GM06990 (cell line): Measurements from ENCODE around the gene ZNF100.

Experiments
- DNase-seq: peaks from one replicate; pipeline ENCODE4 v3.0.0-alpha.2; 2011; ENCODE audit not compliant: insufficient read length; ENCODE audit errors: extremely low read depth
- H3K27me3 ChIP-seq: replicated peaks from 2 replicates; pipeline ENCODE4 v1.6.0; 2011; ENCODE audit warnings: low read length; ENCODE audit not compliant: control insufficient read depth, insufficient read depth
- H3K36me3 ChIP-seq: 2 replicates; pipeline ENCODE4 v1.5.1; 2011; ENCODE audit warnings: low read length; ENCODE audit not compliant: control insufficient read depth, insufficient read depth
- H3K4me3 ChIP-seq: replicated peaks from 2 replicates; pipeline ENCODE4 v1.5.1; 2011; ENCODE audit warnings: low read depth, mild to moderate bottlenecking, control low read depth, low read length
- TF ChIP-seq, protein P1 (sequence below): IDR thresholded peaks from 2 replicates; pipeline ENCODE4 v1.5.1; 2011; ENCODE audit warnings: low read length, control low read depth, mild to moderate bottlenecking, inconsistent platforms; ENCODE audit not compliant: insufficient read depth, poor library complexity, severe bottlenecking

The ZNF100 gene

DNA sequence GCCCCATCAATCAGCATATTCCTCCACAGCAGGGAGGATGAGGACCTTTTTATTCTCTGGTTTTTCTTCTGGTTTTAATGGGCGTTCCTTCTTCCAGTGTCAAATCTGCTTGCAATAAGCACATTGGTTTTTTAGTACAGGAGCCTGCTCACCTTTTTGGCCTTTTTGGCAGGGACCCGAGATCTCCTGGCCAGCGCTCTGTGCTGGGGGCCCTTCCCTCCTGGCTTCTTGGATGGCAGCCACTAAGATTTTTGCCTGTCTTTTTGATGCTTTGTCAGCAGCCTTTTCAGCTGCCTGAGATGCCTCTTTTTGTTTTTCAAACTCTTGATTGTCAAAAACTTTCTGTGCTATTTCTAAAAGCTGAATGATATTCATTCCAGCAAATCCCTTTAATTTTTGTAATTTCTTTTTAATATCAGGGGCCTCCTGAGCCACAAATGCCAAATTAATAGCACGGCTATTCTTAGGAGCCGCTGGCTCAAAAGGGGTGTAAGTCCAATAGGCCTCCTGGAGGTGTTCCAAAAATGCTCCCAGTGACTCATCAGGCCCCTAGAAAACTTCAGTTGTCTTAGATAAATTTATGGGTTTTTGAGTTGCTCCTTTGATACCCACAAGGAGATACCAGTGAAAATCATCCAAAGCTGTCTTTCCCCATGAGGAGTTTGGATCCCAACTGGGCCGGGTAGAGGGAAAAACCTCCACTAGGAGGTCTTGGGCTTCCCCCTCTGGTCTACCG lies 73.0 kb downstream of the ZNF100 start:
- no peaks in the 10 kb centered on the region for H3K27me3 ChIP-seq
- no peak overlapping the region for H3K4me3 ChIP-seq
- no peaks in the 10 kb centered on the region for H3K36me3 ChIP-seq
- TF ChIP-seq, protein P1, sequence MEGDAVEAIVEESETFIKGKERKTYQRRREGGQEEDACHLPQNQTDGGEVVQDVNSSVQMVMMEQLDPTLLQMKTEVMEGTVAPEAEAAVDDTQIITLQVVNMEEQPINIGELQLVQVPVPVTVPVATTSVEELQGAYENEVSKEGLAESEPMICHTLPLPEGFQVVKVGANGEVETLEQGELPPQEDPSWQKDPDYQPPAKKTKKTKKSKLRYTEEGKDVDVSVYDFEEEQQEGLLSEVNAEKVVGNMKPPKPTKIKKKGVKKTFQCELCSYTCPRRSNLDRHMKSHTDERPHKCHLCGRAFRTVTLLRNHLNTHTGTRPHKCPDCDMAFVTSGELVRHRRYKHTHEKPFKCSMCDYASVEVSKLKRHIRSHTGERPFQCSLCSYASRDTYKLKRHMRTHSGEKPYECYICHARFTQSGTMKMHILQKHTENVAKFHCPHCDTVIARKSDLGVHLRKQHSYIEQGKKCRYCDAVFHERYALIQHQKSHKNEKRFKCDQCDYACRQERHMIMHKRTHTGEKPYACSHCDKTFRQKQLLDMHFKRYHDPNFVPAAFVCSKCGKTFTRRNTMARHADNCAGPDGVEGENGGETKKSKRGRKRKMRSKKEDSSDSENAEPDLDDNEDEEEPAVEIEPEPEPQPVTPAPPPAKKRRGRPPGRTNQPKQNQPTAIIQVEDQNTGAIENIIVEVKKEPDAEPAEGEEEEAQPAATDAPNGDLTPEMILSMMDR = no peak
- DNase-seq = no peak

DNA sequence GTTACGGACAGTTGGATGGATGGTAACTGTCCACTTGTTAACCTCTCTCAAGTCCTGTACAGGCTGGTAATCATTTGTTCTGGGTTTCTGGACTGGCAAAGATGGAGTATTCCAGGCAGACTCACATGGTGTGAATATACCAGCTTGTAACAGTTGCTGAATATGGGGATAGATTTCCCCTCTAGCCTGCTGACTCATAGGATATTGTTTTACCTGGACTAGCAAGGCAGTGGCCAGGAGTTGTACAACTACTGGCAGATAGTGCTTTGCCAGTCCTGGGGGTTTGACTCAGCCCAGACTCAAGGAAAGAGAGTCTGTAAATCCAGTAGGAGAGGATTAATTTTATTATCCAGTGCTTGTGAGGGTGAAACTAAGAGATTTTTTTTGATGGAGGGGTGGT lies 74.0 kb downstream of the ZNF100 start:
- Histone ChIP-seq H3K4me3 (no peak overlapping the region), H3K36me3 (no peaks in the 10 kb centered on the region), H3K27me3 (no peaks in the 10 kb centered on the region)
- TF ChIP-seq, protein P1 = no peak
- no peak for DNase-seq

DNA sequence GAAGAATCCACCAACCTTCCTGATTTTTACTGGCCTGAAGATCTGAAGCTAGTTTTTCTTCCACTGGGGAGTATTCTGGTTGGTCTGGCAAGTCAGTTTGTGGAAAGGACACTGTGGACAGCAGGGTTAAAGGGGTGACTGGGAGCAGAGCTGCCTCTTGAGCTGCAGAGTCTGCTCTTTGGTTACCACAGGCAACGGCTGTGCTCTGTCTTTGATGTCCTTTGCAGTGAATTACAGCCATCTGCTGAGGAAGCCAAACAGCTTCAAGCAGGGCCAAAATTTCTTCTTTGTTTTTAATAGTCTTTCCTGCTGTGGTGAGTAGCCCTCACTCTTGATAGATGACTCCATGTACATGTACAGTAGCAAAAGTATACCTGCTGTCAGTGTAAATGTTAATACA lies 75.7 kb downstream of the ZNF100 start:
- TF ChIP-seq, protein P1 = no peak
- no peaks in the 10 kb centered on the region for H3K36me3 ChIP-seq
- no peak overlapping the region for H3K4me3 ChIP-seq
- DNase-seq = no peak
- H3K27me3 ChIP-seq = no peaks in the 10 kb centered on the region

GRCh38 chr19:21688464-21688863 lies 78.9 kb downstream of the ZNF100 start:
- no peak overlapping the region for H3K4me3 ChIP-seq
- TF ChIP-seq, protein P1 = no peak
- no peak for DNase-seq
- H3K27me3 ChIP-seq = no peaks in the 10 kb centered on the region
- H3K36me3 ChIP-seq = no peaks in the 10 kb centered on the region

- no peak for DNase-seq
- TF ChIP-seq, protein P1 = no peak
- H3K4me3 ChIP-seq = no peak overlapping the region
- no peaks in the 10 kb centered on the region for H3K36me3 ChIP-seq
- H3K27me3 ChIP-seq = no peaks in the 10 kb centered on the region
These were observed 86.7 kb downstream of the ZNF100 start for GRCh38 chr19:21680671-21681070.

DNA sequence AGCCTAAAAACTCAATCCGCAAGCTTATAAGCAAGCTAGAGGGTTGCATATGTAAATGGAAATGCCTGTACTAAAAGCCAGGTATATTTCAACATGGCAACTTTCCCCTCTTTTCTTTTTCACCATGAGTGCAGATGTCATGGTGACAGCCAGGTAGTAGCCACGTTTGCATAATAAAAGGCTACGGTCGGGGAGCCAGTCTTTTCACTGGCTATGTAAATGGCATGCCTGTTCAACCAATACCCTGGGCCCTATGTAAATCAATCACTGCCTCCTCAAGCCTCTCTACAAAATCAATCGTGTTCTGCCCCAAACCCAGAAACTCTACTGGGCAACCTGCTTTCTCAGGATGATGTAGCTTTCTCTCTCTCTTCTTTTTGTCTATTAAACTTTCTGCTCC lies 87.4 kb downstream of the ZNF100 start:
- H3K36me3 ChIP-seq = no peaks in the 10 kb centered on the region
- H3K4me3 ChIP-seq = no peak overlapping the region
- H3K27me3 ChIP-seq = no peaks in the 10 kb centered on the region
- TF ChIP-seq, protein P1 = no peak
- no peak for DNase-seq
